Measurements from ENCODE around the gene CENPL.

Gene CENPL

GRCh38 chr1:173856903-173857302 is 32.2 kb upstream of the CENPL start:
- TF ChIP-seq CTCF (IDR thresholded peaks at IDR 0.05; ENCODE audit: insufficient read depth, low read depth, low read length, missing control alignments): no peak
- no peak for DNase-seq (ENCODE audit: low read depth)
- H3K4me3 ChIP-seq (ENCODE audit: low read depth, low read length): no peak overlapping the region

- TF ChIP-seq CTCF (IDR thresholded peaks at IDR 0.05; ENCODE audit: insufficient read depth, low read depth, low read length, missing control alignments): no peak
- H3K4me3 ChIP-seq (ENCODE audit: low read depth, low read length): no peak overlapping the region
- no peak for DNase-seq (ENCODE audit: low read depth)
Measured at GRCh38 chr1:173856014-173856413, 31.3 kb upstream of the CENPL start.

- no peak for TF ChIP-seq CTCF (IDR thresholded peaks at IDR 0.05; ENCODE audit: insufficient read depth, low read depth, low read length, missing control alignments)
- no peak overlapping the region for H3K4me3 ChIP-seq (ENCODE audit: low read depth, low read length)
- DNase-seq (ENCODE audit: low read depth): no peak
Measured at GRCh38 chr1:173853074-173853473, 28.4 kb upstream of the CENPL start.

- no peak for TF ChIP-seq CTCF (IDR thresholded peaks at IDR 0.05; ENCODE audit: insufficient read depth, low read depth, low read length, missing control alignments)
- DNase-seq (ENCODE audit: low read depth): no peak
- H3K4me3 ChIP-seq (ENCODE audit: low read depth, low read length): no peak overlapping the region
Measured at GRCh38 chr1:173852105-173852504, 27.4 kb upstream of the CENPL start.

GRCh38 chr1:173832748-173833147 is 8.1 kb upstream of the CENPL start:
- DNase-seq (ENCODE audit: low read depth): no peak
- H3K4me3 ChIP-seq (ENCODE audit: low read depth, low read length): no peak overlapping the region
- TF ChIP-seq CTCF (IDR thresholded peaks at IDR 0.05; ENCODE audit: insufficient read depth, low read depth, low read length, missing control alignments): no peak

- no peak overlapping the region for H3K4me3 ChIP-seq (ENCODE audit: low read depth, low read length)
- DNase-seq (ENCODE audit: low read depth): no peak
- TF ChIP-seq CTCF (IDR thresholded peaks at IDR 0.05; ENCODE audit: insufficient read depth, low read depth, low read length, missing control alignments): no peak
Measured at GRCh38 chr1:173827611-173828010, 2.9 kb upstream of the CENPL start.

- TF ChIP-seq CTCF (IDR thresholded peaks at IDR 0.05; ENCODE audit: insufficient read depth, low read depth, low read length, missing control alignments): no peak
- peak overlapping the region; percentile 79 for H3K4me3 ChIP-seq (ENCODE audit: low read depth, low read length)
- no peak for DNase-seq (ENCODE audit: low read depth)
Measured at GRCh38 chr1:173823781-173824314, 835 bp downstream of the CENPL start.

All from GM12865 (cell line).